Osteoblast (primary cell): ENCODE results near the gene SORD. TPM values are rescaled to one million over a fixed set of nuclear protein-coding genes. Genes with fewer than 3 reads are reported as not detected.
"Not testable (repeated sequence)": the region's sequence is repeated elsewhere in the genome, so short reads cannot be mapped to it uniquely, and the experiment has no call there.

Experiments
- DNase-seq: peaks from one replicate; pipeline ENCODE4 v3.0.0; 2011; ENCODE audit warnings: low spot score, mixed read lengths; ENCODE audit not compliant: insufficient read length; ENCODE audit errors: missing footprints
- H2AFZ ChIP-seq: 2 replicates; pipeline ENCODE4 v1.6.0; 2011; ENCODE audit warnings: mild to moderate bottlenecking, low read length
- H3K27ac ChIP-seq: 2 replicates; pipeline ENCODE4 v1.5.1; 2011; ENCODE audit warnings: mild to moderate bottlenecking, low read depth, low read length, moderate library complexity
- H3K27me3 ChIP-seq: 2 replicates; pipeline ENCODE4 v1.6.0; 2012; ENCODE audit warnings: mild to moderate bottlenecking, control low read depth, inconsistent platforms, low read length, moderate library complexity; ENCODE audit not compliant: insufficient read depth
- H3K36me3 ChIP-seq: 2 replicates; pipeline ENCODE4 v1.5.1; 2011; ENCODE audit warnings: mild to moderate bottlenecking, low read length, control low read depth, moderate library complexity; ENCODE audit not compliant: insufficient read depth
- H3K4me1 ChIP-seq: 2 replicates; pipeline ENCODE4 v1.5.1; 2011; ENCODE audit warnings: mild to moderate bottlenecking, low read length, control low read depth, moderate library complexity; ENCODE audit not compliant: insufficient read depth
- H3K4me2 ChIP-seq: 2 replicates; pipeline ENCODE4 v1.6.0; 2011; ENCODE audit warnings: mild to moderate bottlenecking, low read length; ENCODE audit not compliant: insufficient read depth
- H3K4me3 ChIP-seq: fragments of 200-600 bp; sonication (generic); 3 replicates; pipeline ENCODE4 v1.5.1; 2012; ENCODE audit warnings: mild to moderate bottlenecking, low read length, inconsistent platforms; ENCODE audit not compliant: insufficient read depth
- H3K79me2 ChIP-seq: 2 replicates; pipeline ENCODE4 v1.6.0; 2012; ENCODE audit warnings: mild to moderate bottlenecking, low read length, control low read depth, inconsistent platforms; ENCODE audit not compliant: insufficient read depth
- H3K9me3 ChIP-seq: 2 replicates; pipeline ENCODE4 v1.5.1; 2011; ENCODE audit warnings: low read depth, low read length, control low read depth
- H4K20me1 ChIP-seq: 2 replicates; pipeline ENCODE4 v1.6.0; 2012; ENCODE audit warnings: mild to moderate bottlenecking, low read length, control low read depth; ENCODE audit not compliant: insufficient read depth
- CTCF ChIP-seq: IDR thresholded peaks from 2 replicates; pipeline ENCODE4 v1.5.1; 2011; ENCODE audit warnings: mild to moderate bottlenecking, low read depth, low read length, moderate library complexity; ENCODE audit errors: extremely low read depth
- total RNA-seq: library from RNA; depleted of rRNA; stranded (reverse); fragments of >200 nt; gene quantifications from 2 replicates; pipeline ENCODE4 v1.2.3, GENCODE V29; 2012

SORD gene
- total RNA-seq, 1 donor: 9.8 TPM

- Histone ChIP-seq H3K36me3 (no peaks in the 10 kb centered on the region), H3K4me1 (no peaks in the 10 kb centered on the region), H3K79me2 (no peaks in the 10 kb centered on the region), H3K27ac (no peak overlapping the region), H4K20me1 (no peaks in the 10 kb centered on the region), H3K9me3 (no peaks in the 10 kb centered on the region), H2AFZ (no peak overlapping the region), H3K4me2 (no peak overlapping the region), H3K27me3 (no peaks in the 10 kb centered on the region), H3K4me3 (no peak overlapping the region)
- TF ChIP-seq CTCF: no peak
- no peak for DNase-seq
Measured at GRCh38 chr15:45064386-45064785, 41.4 kb downstream of the SORD start.

GRCh38 chr15:45069942-45070360 lies 47.0 kb downstream of the SORD start:
- H3K4me1 ChIP-seq, H3K4me3 ChIP-seq, H2AFZ ChIP-seq, H3K27ac ChIP-seq, H3K27me3 ChIP-seq, H3K79me2 ChIP-seq, H4K20me1 ChIP-seq, H3K4me2 ChIP-seq, H3K9me3 ChIP-seq, DNase-seq, H3K36me3 ChIP-seq: not testable (repeated sequence)

- not testable (repeated sequence) for H3K4me1 ChIP-seq, H3K27me3 ChIP-seq, H2AFZ ChIP-seq, H3K79me2 ChIP-seq, H3K4me2 ChIP-seq, DNase-seq, H3K27ac ChIP-seq, H3K9me3 ChIP-seq, H3K36me3 ChIP-seq, H4K20me1 ChIP-seq, H3K4me3 ChIP-seq
Measured at GRCh38 chr15:45073602-45074001, 50.6 kb downstream of the SORD start.

- H3K4me1 ChIP-seq, H3K4me2 ChIP-seq, DNase-seq, H4K20me1 ChIP-seq, H2AFZ ChIP-seq, H3K9me3 ChIP-seq, H3K4me3 ChIP-seq, H3K27me3 ChIP-seq, H3K79me2 ChIP-seq, H3K27ac ChIP-seq, H3K36me3 ChIP-seq: not testable (repeated sequence)
Measured at GRCh38 chr15:45075440-45076320, 52.7 kb downstream of the SORD start.

- H3K27me3 ChIP-seq, H3K79me2 ChIP-seq, H3K4me2 ChIP-seq, H3K36me3 ChIP-seq, H2AFZ ChIP-seq, H3K9me3 ChIP-seq, H3K4me3 ChIP-seq, H3K4me1 ChIP-seq, H4K20me1 ChIP-seq, DNase-seq, H3K27ac ChIP-seq: not testable (repeated sequence)
Measured at GRCh38 chr15:45077391-45077790, 54.4 kb downstream of the SORD start.

- not testable (repeated sequence) for H3K4me2 ChIP-seq, DNase-seq, H3K79me2 ChIP-seq, H4K20me1 ChIP-seq, H3K4me3 ChIP-seq, H3K27ac ChIP-seq, H3K36me3 ChIP-seq, H3K4me1 ChIP-seq, H3K27me3 ChIP-seq, H3K9me3 ChIP-seq, H2AFZ ChIP-seq
Measured at GRCh38 chr15:45079201-45079600, 56.2 kb downstream of the SORD start.

- H3K9me3 ChIP-seq, DNase-seq, H3K4me2 ChIP-seq, H4K20me1 ChIP-seq, H3K79me2 ChIP-seq, H3K36me3 ChIP-seq, H3K4me1 ChIP-seq, H3K27me3 ChIP-seq, H3K4me3 ChIP-seq, H3K27ac ChIP-seq, H2AFZ ChIP-seq: not testable (repeated sequence)
Measured at GRCh38 chr15:45079628-45080246, 56.7 kb downstream of the SORD start.

GRCh38 chr15:45080593-45080992 lies 57.6 kb downstream of the SORD start:
- H4K20me1 ChIP-seq, H3K4me2 ChIP-seq, H2AFZ ChIP-seq, H3K4me3 ChIP-seq, H3K79me2 ChIP-seq, H3K27ac ChIP-seq, H3K9me3 ChIP-seq, H3K4me1 ChIP-seq, H3K36me3 ChIP-seq, DNase-seq: not testable (repeated sequence)
- peaks cover 10% of the 10 kb centered on the region for H3K27me3 ChIP-seq
